ENCODE data around the gene APOM. TPM values are rescaled to one million over a fixed set of nuclear protein-coding genes. Genes with fewer than 3 reads are reported as not detected.
A peak's percentile ranks its signal among the peaks of the same experiment; 100 is the strongest.

The APOM gene
- total and polyA plus RNA-seq, 2 of the 4 experiments (the other 2 are of a cell fraction) = 1.4 to 3.8 TPM

- dilution Hi-C loops (cut with HindIII; ENCODE audit: low sequenced_read_pairs, unreplicated experiment) (no loop called here), in situ Hi-C loops (cut with MboI; ENCODE audit: low sequenced_read_pairs) (no loop called here), intact Hi-C loops (cut with micrococcal nuclease) (loop anchor here (2.0 kb wide), 1 partner anchor 54 kb away; no protein-coding TSS in a partner anchor)
- no peak within 1 kb of the TSS for H3K9ac ChIP-seq (ENCODE audit: low read depth, low read length)
- H2AFZ ChIP-seq (replicated peaks; ENCODE audit: low read length, poor library complexity) = peak within 1 kb of the TSS; percentile 44
- no peak within 1 kb of the TSS for H4K5ac ChIP-seq (ENCODE audit: low read depth, low read length)
- H3K9me1 ChIP-seq (ENCODE audit: insufficient read depth, low read length) = 0 out of 2 replicates have a peak, but pooled peaks cover 3% of the 10 kb centered on the region
- 0 out of 2 replicates have a peak, but pooled peaks cover under 1% of the 10 kb centered on the region for H4K20me1 ChIP-seq (ENCODE audit: insufficient read depth, low read length)
- no peaks in the 10 kb centered on the region for H3K9me3 ChIP-seq (ENCODE audit: control insufficient read depth, insufficient read depth, low read length)
- no peak within 1 kb of the TSS for H3K4me3 ChIP-seq (ENCODE audit: insufficient read depth, low read depth, low read length)
- no peak within 1 kb of the TSS for H2BK120ac ChIP-seq (ENCODE audit: low read depth, low read length)
- DNase-seq = no peak
- BruUV-seq (replicated peaks) = no TSS peak
- H2BK20ac ChIP-seq (ENCODE audit: low read depth, low read length) = no peak within 1 kb of the TSS
- H3K79me1 ChIP-seq (ENCODE audit: low read depth in 1 of 2, low read length in 2 of 2) = no peaks in the 10 kb centered on the region
- H3K18ac ChIP-seq (ENCODE audit: low read depth, low read length) = no peak within 1 kb of the TSS
- H3K4me1 ChIP-seq (ENCODE audit: control insufficient read depth, insufficient read depth, low read length) = no peaks in the 10 kb centered on the region
- H4K91ac ChIP-seq (ENCODE audit: insufficient read depth, low read depth, low read length) = no peak within 1 kb of the TSS
- no peak within 1 kb of the TSS for H2BK15ac ChIP-seq (ENCODE audit: low read depth, low read length)
- H3K14ac ChIP-seq (replicated peaks; ENCODE audit: low read depth, low read length) = no peak within 1 kb of the TSS
- no peaks in the 10 kb centered on the region for H3K36me3 ChIP-seq (ENCODE audit: control insufficient read depth, insufficient read depth, low read length)
- H3K56ac ChIP-seq (ENCODE audit: extremely low read depth, insufficient read depth, low read length) = no peak within 1 kb of the TSS
- no peak within 1 kb of the TSS for H3K23ac ChIP-seq (ENCODE audit: low read depth, low read length)
- peaks cover 7% of the 10 kb centered on the region for H3K27me3 ChIP-seq (ENCODE audit: control insufficient read depth, insufficient read depth, low read length)
- ChIA-PET POLR2A (ENCODE audit: unreplicated experiment) (no interaction called here), CTCF (interaction anchor here (0.7 kb wide), 1 partner anchor 19 kb away, joined by 7 read pairs; no protein-coding TSS in a partner anchor)
- H4K8ac ChIP-seq (ENCODE audit: low read depth in 2 of 2, low read length in 2 of 2) = no peak within 1 kb of the TSS
- no peak within 1 kb of the TSS for H3K4me2 ChIP-seq (ENCODE audit: low read depth, low read length)
- no peak within 1 kb of the TSS for H2BK5ac ChIP-seq (ENCODE audit: low read depth, low read length, poor library complexity, severe bottlenecking)
- no peak within 1 kb of the TSS for H2AK5ac ChIP-seq (ENCODE audit: low read depth, low read length)
- H2AK9ac ChIP-seq (replicated peaks; ENCODE audit: low read depth, low read length, poor library complexity) = no peak within 1 kb of the TSS
- H3K4ac ChIP-seq (ENCODE audit: low read depth, low read length) = no peak within 1 kb of the TSS
- WGBS, 2 experiments (ENCODE audit: extremely low coverage in 2 of 2, insufficient read length in 1 of 2) = no CpG with 5 or more reads among the region's 6 CpGs
- ATAC-seq (ENCODE audit: low read depth) = no peak
- no peak within 1 kb of the TSS for H3K27ac ChIP-seq (ENCODE audit: insufficient read depth, low read length)
- TF ChIP-seq RAD21 (IDR thresholded peaks at IDR 0.05; ENCODE audit: low read length) (no peak), MXI1 (IDR thresholded peaks at IDR 0.05; ENCODE audit: borderline replicate concordance, low read depth, low read length) (no peak)
Observed at GRCh38 chr6:31614684-31615578, 40.8 kb upstream of the APOM start, which contains the start of gene AIF1. Gene AIF1, plus strand, starts transcription at chr6:31615234. Its CDS starts 96 bp downstream, at chr6:31615330.

Data from IMR-90 (cell line).